Gastroesophageal sphincter (tissue), 3 donors: Measurements from ENCODE around the gene GALNT12.

Source experiments
- EP300 ChIP-seq: sonication (generic); formaldehyde crosslinking; IDR thresholded peaks from one replicate; pipeline ENCODE4 v1.6.1; 2017; ENCODE audit warnings: antibody characterized with exemption, mild to moderate bottlenecking
- POLR2A ChIP-seq, 2 donors: fragments of 450-650 bp; IDR thresholded peaks; one replicate each; pipeline ENCODE4 v1.6.1; 2017; ENCODE audit warnings: antibody characterized with exemption in 2 of 2, mild to moderate bottlenecking in 2 of 2, moderate library complexity in 1 of 2
- POLR2AphosphoS5 ChIP-seq: sonication (generic); formaldehyde crosslinking; IDR thresholded peaks from one replicate; pipeline ENCODE4 v1.6.1; 2017; ENCODE audit warnings: antibody characterized with exemption
- TF ChIP-seq, protein P1 (sequence below), 4 experiments: fragments of 200-600 bp in 2 of 4; fragments of 450-650 bp in 2 of 4; sonication (generic) in 1 of 4; IDR thresholded peaks; one replicate each; pipeline ENCODE4 v1.5.1; 2017 to 2019; ENCODE audit warnings: antibody characterized with exemption in 4 of 4, mild to moderate bottlenecking in 2 of 4, moderate library complexity in 2 of 4

DNA sequence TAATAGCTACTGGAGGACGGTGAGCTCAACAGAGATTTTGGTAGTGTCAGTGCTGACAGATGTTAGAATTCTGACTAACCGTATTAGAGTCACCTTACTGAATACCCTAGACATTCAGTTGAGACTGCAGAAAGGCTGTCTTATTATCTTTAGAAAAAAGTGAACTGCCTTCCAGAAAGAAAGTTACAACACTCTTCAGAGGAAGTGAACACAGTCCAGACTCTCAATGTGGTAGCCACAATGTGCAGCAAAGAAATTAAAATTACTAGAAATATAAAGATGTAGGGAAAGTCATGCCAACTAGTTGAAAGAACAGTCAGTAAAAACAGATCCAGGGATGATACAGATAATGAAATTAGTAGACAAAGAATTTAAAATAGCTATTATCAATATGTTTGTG, 89.2 kb downstream of the GALNT12 start:
- TF ChIP-seq, protein P1, sequence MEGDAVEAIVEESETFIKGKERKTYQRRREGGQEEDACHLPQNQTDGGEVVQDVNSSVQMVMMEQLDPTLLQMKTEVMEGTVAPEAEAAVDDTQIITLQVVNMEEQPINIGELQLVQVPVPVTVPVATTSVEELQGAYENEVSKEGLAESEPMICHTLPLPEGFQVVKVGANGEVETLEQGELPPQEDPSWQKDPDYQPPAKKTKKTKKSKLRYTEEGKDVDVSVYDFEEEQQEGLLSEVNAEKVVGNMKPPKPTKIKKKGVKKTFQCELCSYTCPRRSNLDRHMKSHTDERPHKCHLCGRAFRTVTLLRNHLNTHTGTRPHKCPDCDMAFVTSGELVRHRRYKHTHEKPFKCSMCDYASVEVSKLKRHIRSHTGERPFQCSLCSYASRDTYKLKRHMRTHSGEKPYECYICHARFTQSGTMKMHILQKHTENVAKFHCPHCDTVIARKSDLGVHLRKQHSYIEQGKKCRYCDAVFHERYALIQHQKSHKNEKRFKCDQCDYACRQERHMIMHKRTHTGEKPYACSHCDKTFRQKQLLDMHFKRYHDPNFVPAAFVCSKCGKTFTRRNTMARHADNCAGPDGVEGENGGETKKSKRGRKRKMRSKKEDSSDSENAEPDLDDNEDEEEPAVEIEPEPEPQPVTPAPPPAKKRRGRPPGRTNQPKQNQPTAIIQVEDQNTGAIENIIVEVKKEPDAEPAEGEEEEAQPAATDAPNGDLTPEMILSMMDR (IDR thresholded peaks at IDR 0.05), result no peak
- TF ChIP-seq POLR2AphosphoS5, result no peak
- no peak for TF ChIP-seq EP300
- no peak for TF ChIP-seq POLR2A (IDR thresholded peaks at IDR 0.05)
